GM19193 (cell line): ENCODE measurements around the gene CDKN2AIP.

Experiments
- POLR2A ChIP-seq: IDR thresholded peaks from 4 replicates; pipeline ENCODE4 v1.6.1; 2011; ENCODE audit not compliant: insufficient read depth, insufficient read length; ENCODE audit errors: extremely low read depth

CDKN2AIP gene

DNA sequence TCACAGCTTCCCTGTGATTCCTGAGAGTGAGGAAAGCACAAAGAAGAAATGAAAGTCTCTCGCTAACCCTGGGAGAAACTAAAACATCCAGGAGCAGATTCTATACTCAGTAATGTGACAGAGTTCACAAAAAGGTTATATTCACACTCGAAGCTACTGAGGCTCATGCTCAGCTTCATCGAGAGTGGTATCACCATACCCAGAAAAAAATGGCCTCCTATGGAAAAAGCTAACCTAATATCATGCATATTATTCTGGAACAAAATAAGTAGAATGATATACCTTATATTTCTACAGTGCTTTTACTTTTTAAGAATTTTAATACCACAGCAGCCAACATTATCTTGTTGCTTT lies 13.5 kb upstream of the CDKN2AIP start:
- no peak for TF ChIP-seq POLR2A

DNA sequence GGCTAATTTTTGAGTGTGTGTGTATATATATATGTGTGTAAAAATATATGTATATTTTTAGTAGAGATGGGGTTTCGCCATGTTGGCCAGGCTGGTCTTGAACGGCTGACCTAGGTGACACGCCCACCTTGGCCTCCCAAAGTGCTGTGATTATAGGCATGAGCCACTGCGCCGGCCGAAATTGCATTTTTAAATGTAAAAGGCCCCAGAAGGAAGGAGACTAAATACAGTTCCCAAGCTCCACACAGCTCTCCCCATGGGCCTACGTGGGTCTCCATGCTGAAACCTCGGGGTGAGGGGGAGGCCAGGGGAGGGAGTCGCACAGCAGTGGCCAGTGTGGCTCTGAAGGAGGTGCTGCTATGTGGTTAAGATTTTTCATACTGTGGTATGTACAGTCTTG lies 12.8 kb upstream of the CDKN2AIP start:
- TF ChIP-seq POLR2A = no peak

DNA sequence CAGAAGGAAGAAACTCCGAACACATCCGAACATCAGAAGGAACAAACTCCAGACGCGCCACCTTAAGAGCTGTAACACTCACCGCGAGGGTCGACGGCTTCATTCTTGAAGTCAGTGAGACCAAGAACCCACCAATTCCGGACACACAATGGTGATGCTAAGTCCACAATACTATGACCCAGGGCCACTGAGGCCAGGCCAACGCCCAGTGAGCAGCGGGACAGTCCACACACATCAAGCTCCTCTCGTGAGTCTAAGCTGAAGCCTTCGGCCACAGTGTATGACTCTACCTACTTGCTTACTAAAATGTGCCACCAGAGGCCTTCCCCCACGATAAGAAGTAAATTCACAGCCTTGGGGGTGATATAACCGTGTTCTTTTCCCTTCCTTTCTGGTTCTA lies 10.2 kb upstream of the CDKN2AIP start:
- no peak for TF ChIP-seq POLR2A

DNA sequence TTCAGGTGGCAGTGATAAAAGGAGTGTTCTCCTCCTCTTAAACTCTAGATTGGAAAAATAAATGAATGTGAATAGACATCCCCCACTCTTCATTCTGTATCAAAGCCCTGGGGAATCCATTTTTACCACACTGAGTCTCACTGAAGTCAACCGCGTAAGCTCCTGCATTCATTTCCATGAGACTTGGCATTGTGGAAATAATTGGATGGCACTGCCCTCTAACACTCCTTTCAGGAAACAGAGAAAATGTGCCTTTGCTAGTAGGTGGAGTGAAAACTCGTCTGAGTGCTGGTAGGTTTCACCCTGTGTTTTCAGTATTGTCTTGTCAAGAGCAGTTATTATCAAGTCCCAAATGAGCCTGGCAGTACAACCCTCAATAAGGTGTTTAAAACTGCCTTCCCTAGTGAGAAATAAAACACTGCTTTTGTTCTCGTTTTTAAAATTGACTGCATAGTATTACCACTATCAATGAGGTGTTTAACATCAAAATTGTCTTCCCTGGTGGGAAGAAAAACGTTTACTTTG lies 9.7 kb upstream of the CDKN2AIP start:
- no peak for TF ChIP-seq POLR2A

DNA sequence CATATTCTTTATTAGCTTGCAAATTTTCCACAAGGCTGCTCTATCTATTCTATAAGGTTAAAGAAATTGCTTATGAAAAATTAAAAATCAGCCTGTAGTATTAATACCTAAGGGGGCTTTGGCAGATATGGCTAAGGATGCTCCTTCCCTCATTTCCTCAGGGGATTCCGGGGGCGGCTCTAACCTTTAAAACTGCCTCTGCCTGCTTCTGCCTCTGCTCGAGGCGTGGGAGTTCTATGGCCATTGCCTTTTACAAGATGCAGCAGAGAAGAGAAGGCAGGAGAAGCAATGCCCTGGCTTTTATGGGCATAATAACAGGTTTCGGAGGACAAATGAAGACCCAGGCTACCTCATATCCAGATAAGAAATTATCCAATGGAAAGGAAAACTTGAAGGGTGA lies 8.6 kb upstream of the CDKN2AIP start:
- TF ChIP-seq POLR2A = no peak

DNA sequence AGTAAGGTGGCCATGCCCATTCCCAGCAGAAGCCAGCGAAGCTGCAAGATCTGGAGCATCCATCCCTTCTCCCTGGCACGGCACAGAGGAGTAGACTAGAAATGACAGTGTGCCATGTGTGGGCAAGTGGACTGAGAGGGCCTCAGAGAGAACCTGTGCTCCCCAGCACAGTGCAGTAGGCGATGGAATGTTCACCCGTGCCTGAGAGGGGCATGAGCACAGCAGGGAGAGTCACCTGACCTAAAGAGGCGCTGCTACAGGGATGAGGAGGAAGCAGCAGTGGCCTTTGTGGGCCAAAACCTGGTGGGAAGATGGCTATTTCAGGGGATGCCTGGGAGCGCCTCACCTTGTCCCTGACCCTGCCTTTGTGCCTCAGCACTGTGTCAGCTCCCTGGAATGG lies 8.0 kb upstream of the CDKN2AIP start:
- TF ChIP-seq POLR2A = no peak

DNA sequence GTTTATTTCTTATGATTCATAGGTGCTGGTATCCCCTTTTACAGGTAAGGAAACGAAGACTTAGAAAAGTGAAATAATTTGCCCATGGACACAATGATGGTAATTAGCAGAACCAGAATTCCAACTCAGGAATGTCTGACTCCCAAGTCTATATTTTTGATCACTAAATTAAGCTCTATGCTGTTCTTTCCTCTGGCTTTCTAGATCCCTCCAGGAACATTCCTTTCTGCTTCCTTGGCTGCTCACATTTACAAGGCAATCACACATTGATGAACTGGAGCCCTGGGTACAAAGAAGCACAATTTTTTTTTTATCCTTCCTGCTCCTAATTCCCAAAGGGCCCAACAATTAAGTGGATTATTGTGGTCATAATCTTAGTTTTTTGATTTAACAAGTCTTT lies 7.0 kb upstream of the CDKN2AIP start:
- no peak for TF ChIP-seq POLR2A

DNA sequence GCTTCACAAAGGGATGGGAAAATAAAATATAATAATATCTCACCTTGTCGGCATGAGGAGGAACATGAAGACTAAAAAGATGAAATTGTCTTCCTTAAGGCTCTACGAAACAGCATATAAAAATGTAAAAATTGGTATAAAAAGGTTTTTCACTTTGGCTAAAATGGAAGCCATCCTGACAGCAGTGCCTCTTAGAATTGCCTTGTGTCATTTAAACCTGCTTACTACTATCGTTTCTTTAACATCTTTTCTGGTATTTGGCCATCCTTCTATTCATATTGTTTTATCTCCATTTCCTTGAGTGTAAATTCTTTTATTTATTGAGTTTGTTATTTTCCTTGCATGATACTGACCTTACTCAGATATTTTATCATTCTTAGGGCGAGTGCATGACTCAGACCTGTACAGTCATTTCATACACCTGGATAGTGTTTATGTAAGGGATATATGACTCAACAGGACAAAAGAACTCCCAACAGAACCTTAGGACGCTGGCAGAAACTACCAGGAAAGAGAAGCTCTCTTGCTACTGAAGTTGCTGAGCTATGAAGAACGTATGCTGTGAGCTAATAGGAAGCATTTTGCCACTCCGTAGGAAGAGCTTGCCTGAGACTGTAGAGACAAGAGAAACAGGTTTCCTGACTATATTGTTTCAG lies 5.8 kb upstream of the CDKN2AIP start:
- TF ChIP-seq POLR2A = no peak

DNA sequence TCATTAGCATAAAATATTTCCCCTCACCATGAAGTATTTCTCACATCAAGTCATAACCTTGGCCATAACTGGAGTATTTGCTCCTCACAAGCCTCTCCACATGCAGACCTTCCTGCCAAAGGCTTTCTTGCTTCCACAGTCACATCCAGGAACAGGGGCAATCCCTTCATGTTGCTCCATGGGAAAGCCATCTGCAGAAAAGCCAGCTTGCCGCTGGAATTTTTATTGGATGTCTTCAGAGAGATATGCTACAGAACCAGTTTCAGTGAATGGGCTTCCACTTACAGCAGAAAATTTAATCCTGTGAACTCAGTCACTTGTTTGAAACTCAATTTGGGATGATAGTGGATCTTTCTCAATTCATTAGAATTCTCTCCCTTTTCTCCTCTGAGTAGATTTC lies 3.2 kb upstream of the CDKN2AIP start:
- TF ChIP-seq POLR2A = no peak

DNA sequence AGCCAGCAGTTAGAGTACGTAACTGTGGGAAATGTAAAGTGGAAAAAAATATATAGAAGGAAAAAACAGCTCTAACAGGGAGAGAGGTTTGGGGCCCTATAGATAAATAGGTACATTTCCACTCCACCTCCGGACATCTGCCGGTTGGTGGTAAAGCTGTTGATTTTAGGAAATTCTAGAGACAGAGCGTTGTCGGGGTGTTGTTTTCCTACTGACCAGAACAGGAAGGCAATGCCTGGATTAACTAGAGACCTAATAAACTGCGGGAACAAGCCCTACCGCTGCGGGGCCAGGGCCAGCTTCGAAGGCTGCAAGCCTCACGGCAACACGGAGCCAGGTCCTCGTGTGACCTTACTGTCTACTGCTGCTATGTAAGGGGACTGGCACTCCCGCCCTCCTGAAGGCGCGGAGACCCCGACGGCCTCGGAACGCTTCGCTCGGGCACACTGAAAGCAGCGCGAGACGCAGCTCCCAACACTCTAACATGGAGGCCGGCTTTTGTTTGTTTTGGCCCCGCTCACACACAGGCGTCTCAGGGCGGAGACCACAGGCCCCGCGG lies 702 bp upstream of the CDKN2AIP start:
- TF ChIP-seq POLR2A = no peak

DNA sequence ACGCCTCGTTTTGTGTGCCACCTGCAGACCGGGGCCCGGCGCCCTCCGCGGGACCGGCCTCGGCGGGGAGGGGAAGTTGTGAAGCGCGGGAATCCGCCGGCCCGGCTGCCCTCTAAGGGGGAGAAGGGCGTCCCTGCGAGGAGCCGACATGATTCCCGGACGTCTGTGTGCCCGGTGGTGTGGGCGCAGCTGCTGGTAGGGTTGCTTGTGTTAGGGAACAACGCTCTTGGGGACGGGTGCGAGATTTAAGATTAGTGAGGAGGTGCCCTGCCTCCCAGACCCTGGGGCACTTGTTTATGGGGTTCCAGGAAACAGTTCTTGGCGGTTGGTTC lies 627 bp downstream of the CDKN2AIP start:
- TF ChIP-seq POLR2A = no peak

DNA sequence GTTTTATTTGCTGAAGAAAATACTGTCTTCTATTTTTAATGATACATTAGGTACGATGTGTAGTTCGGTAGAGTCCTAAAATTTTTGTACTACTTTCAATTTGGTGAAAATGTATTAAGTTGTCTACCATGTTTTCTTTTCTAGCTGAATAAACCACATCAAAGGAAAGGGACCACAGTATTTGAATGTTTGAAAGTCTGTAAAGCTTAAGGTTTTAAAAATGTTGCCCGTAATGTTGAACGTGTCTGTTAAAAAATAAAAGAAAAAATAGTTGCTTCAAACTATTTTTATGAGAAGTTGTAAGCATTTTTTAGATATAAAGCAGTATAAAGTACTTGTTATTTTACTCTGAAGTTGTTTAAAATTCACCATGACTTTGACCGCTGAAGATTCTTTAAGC lies 3.2 kb downstream of the CDKN2AIP start:
- TF ChIP-seq POLR2A = no peak

DNA sequence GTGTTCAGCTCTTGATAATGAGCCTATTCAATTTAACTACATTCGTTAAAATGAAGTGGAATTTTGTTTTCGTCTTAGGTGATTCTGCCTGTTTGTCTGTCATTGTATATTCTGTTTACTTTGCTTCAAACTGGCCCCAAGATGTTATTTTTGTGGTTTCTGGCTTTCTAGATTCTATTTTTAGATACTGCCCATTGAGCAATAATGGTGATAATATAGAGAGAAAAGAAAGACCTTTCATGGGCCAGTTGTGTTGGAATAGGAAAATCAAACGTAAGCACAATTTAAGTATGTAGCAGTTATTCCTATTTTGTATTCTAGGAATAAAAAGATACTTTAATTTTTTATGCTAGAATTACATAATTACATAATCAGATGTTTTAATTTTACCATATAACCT lies 4.0 kb downstream of the CDKN2AIP start:
- TF ChIP-seq POLR2A = no peak

DNA sequence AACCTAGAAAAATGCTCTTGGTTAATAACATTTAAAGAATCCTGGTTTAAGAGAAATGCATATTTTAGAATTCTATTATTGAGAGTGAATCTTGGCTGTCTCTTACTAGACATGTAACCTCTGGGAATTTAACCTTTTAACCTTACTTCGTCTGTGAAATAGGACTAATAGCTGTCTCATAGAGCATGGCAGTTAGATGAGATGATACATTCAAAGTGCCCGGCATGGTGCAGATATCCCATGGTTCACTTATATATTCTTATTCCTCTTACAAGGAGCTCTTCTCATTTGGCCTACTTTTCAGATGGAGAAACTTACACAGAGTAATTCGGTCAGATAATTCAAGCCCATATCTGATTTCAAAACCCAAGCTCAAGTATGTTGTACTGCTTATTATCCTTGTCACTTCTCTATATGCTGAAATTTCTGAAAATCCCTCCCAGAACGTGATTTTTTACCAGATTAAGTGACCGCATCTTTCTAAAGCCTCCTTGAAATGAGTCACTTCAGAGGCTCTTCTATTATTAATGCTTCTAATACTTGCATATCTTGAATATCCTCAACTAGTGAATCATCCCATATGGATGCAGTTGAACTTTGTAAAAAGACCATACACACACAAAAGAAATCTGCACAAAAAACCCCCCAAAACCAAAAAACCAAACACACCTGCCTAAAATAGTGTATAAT lies 4.9 kb downstream of the CDKN2AIP start:
- TF ChIP-seq POLR2A = no peak

DNA sequence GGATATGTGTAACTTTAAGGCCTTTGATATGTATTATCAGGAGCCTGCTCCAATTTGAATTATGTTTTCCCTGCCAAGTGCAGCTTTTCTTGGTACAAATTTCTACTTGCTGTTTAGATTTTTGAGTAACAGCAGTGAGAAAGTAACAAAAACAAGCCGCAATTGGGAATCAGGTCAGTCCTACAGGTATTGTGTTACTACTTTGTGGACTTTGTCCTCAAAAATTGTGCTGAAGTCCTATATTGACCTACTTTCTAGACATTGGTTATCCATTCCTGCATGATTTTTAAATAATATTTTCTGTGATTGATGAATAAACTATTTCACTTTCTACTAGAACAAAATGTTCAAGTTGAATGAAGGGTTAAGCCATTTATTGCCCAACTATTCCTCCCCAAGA lies 5.7 kb downstream of the CDKN2AIP start:
- TF ChIP-seq POLR2A = no peak

DNA sequence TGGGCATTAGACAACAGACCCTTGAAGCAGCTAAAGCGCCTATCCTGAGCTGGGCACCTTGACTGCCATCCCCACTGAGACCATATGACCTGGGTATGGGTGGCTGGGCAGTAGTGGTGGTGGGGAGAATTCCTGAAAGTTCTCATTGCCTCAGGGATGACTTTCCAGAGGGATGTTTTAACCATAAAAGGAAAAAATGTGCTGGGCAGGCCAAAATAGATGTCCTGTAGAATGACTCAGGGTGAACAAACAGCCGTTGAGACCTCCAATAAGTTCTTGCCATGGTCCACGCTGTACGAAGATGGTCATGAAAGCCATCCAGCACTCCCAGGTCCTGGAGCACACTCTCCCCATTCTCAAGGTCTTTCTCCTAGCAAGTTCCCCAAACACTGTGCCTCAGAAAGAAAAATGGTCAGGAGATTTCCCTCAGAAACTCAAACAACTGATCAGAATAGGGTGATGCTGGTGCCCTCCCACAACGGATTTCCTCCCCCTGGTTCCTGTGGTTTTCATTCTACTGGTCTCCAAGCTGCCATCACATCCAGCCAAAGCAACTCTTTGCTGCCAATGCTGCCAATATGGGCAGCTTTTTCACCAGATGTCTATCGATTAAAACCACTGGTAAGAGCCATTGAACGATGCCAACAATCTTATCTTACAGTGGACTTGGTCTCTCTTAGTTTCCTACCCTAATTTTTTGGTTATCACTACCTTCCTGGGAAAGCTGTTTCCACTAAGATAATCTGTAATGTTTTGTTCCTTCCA lies 11.2 kb downstream of the CDKN2AIP start:
- TF ChIP-seq POLR2A = no peak

DNA sequence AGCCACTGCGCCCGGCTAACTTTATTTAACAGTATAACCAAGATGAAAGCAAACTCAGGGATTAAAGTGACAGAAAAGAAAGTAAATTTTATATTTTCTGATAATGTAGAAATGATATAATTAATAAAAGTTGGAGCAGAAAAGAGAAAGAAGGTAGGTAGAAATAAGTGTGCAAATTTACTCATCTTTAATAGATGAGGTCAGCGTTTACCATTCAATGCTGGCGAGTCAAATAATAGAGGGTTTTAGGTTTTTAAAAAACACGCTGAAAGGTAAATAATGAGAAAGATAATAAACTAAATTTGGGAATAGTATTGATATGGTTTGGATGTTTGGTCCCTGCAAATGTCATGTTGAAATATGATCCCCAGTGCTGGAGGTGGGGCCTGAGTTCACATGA lies 13.6 kb downstream of the CDKN2AIP start:
- no peak for TF ChIP-seq POLR2A

DNA sequence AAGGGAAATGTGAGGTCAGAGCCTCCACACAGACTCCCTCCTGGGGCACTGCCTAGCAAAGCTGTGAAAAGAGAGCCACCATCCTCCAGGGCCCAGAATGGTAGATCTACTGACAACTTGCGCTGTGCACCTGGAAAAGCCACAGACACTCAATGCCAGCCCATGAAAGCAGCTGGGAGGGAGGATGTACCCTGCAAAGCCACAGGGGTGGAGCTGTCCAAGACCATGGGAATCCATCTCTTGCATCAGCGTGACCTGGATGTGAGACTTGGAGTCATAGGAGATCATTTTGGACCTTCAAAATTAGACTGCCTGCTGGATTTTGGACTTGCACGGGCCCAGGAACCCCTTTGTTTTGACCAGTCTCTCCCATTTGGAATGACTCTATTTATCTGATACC lies 22.8 kb downstream of the CDKN2AIP start:
- no peak for TF ChIP-seq POLR2A
